Progenitor cell of endocrine pancreas (in vitro differentiated cells): Measurements from ENCODE around the gene PARP8. TPM values are rescaled to one million over a fixed set of nuclear protein-coding genes. Genes with fewer than 3 reads are reported as not detected.

ENCODE experiments used
- DNase-seq: peaks from one replicate; pipeline ENCODE4 v3.0.0; 2021; ENCODE audit warnings: low spot score; ENCODE audit not compliant: unreplicated experiment
- H3K27ac Mint-ChIP-seq: 2 replicates; pipeline ENCODE4 v1.8.0; 2021; ENCODE audit warnings: mild to moderate bottlenecking, moderate library complexity, mixed read lengths
- H3K27me3 Mint-ChIP-seq: 2 replicates; pipeline ENCODE4 v1.8.0; 2021; ENCODE audit warnings: mixed read lengths
- H3K36me3 Mint-ChIP-seq: 2 replicates; pipeline ENCODE4 v1.8.0; 2022; ENCODE audit warnings: mixed read lengths; ENCODE audit not compliant: insufficient read depth
- H3K4me1 Mint-ChIP-seq: 2 replicates; pipeline ENCODE4 v1.8.0; 2021; ENCODE audit warnings: low read depth, mixed read lengths
- H3K4me3 Mint-ChIP-seq: 2 replicates; pipeline ENCODE4 v1.8.0; 2021; ENCODE audit warnings: low read depth, mild to moderate bottlenecking, moderate library complexity, mixed read lengths
- H3K9me3 Mint-ChIP-seq: 2 replicates; pipeline ENCODE4 v1.8.0; 2021; ENCODE audit warnings: low read depth, mixed read lengths
- CTCF ChIP-seq: fragments of 200-600 bp; sonication (generic); IDR thresholded peaks from one replicate; pipeline ENCODE4 v1.5.0; 2021; ENCODE audit warnings: antibody characterized with exemption, mild to moderate bottlenecking; ENCODE audit not compliant: unreplicated experiment
- total RNA-seq: library from RNA; stranded (reverse); gene quantifications from 2 replicates; pipeline ENCODE4 v1.2.1, GENCODE V29; 2021

The PARP8 gene
- total RNA-seq, 1 donor from 2014 or later, result 26.7 TPM

- no peak overlapping the region for H3K27ac Mint-ChIP-seq
- H3K4me3 Mint-ChIP-seq, result no peak overlapping the region
- H3K36me3 Mint-ChIP-seq, result no peaks in the 10 kb centered on the region
- no peaks in the 10 kb centered on the region for H3K27me3 Mint-ChIP-seq
- H3K4me1 Mint-ChIP-seq, result peaks cover 12% of the 10 kb centered on the region
- no peaks in the 10 kb centered on the region for H3K9me3 Mint-ChIP-seq
- no peak for TF ChIP-seq CTCF
- no peak for DNase-seq
Observed at GRCh38 chr5:50720061-50720710, 53.7 kb downstream of the PARP8 start.

GRCh38 chr5:50722223-50722622, 55.8 kb downstream of the PARP8 start:
- TF ChIP-seq CTCF, result no peak
- Mint-ChIP-seq H3K27ac (no peak overlapping the region), H3K4me1 (peaks cover 8% of the 10 kb centered on the region), H3K27me3 (no peaks in the 10 kb centered on the region), H3K4me3 (no peak overlapping the region), H3K36me3 (no peaks in the 10 kb centered on the region), H3K9me3 (no peaks in the 10 kb centered on the region)
- DNase-seq, result no peak

- no peak overlapping the region for H3K27ac Mint-ChIP-seq
- H3K4me3 Mint-ChIP-seq, result no peak overlapping the region
- no peaks in the 10 kb centered on the region for H3K36me3 Mint-ChIP-seq
- no peaks in the 10 kb centered on the region for H3K9me3 Mint-ChIP-seq
- no peaks in the 10 kb centered on the region for H3K27me3 Mint-ChIP-seq
- no peak for DNase-seq
- TF ChIP-seq CTCF, result no peak
- no peaks in the 10 kb centered on the region for H3K4me1 Mint-ChIP-seq
Observed at GRCh38 chr5:50724262-50724661, 57.8 kb downstream of the PARP8 start.

GRCh38 chr5:50725800-50726474, 59.5 kb downstream of the PARP8 start:
- no peaks in the 10 kb centered on the region for H3K36me3 Mint-ChIP-seq
- no peak overlapping the region for H3K4me3 Mint-ChIP-seq
- H3K27ac Mint-ChIP-seq, result no peak overlapping the region

More at GRCh38 chr5:50725800-50726474, 59.5 kb downstream of the PARP8 start:
- Mint-ChIP-seq H3K27me3 (no peaks in the 10 kb centered on the region), H3K9me3 (no peaks in the 10 kb centered on the region), H3K4me1 (no peaks in the 10 kb centered on the region)
- no peak for DNase-seq
- no peak for TF ChIP-seq CTCF
